Measurements from ENCODE around the gene FAM32A. TPM values are rescaled to one million over a fixed set of nuclear protein-coding genes. Genes with fewer than 3 reads are reported as not detected.

The FAM32A gene
- total RNA-seq, 1 experiment from 2014 or later = 113 TPM

GRCh38 chr19:16204005-16204294, 18.7 kb downstream of the FAM32A start:
- no peak for DNase-seq
- Histone ChIP-seq H3K9me3 (no peaks in the 10 kb centered on the region), H3K27me3 (replicated peaks; ENCODE audit: control insufficient read depth, insufficient read depth, low read length) (no peaks in the 10 kb centered on the region), H3K4me3 (ENCODE audit: low read depth, low read length) (no peak overlapping the region), H3K36me3 (ENCODE audit: control insufficient read depth, insufficient read depth, low read length) (peaks cover 6% of the 10 kb centered on the region), H3K4me1 (peaks cover 8% of the 10 kb centered on the region; the same call in 1 of the 2 replicates)
- intact Hi-C loops (cut with micrococcal nuclease; ENCODE audit: unreplicated experiment) = no loop called here
- H3K36me3 Mint-ChIP-seq (ENCODE audit: insufficient read depth, unreplicated experiment) = peaks cover 72% of the 10 kb centered on the region
- no peak overlapping the region for H3K4me3 Mint-ChIP-seq (ENCODE audit: unreplicated experiment)
- ChIA-PET POLR2A (no interaction called here), CTCF (no interaction called here)
- H3K27ac Mint-ChIP-seq (ENCODE audit: unreplicated experiment) = no peak overlapping the region
- no TSS peak for BruUV-seq (replicated peaks)
- H3K4me1 Mint-ChIP-seq (ENCODE audit: low read depth, unreplicated experiment) = peaks cover 7% of the 10 kb centered on the region
- no peak for TF ChIP-seq CTCF (IDR thresholded peaks at IDR 0.05; ENCODE audit: insufficient read depth in 1 of 2, low read depth in 1 of 2, low read length in 1 of 2, severe bottlenecking in 1 of 2, unreplicated experiment in 1 of 2)
- H3K27me3 Mint-ChIP-seq (ENCODE audit: insufficient read depth, unreplicated experiment) = no peaks in the 10 kb centered on the region
- no peaks in the 10 kb centered on the region for H3K9me3 Mint-ChIP-seq (ENCODE audit: unreplicated experiment)

GRCh38 chr19:16205205-16206045, 20.2 kb downstream of the FAM32A start:
- Histone ChIP-seq H3K9me3 (no peaks in the 10 kb centered on the region), H3K27me3 (replicated peaks; ENCODE audit: control insufficient read depth, insufficient read depth, low read length) (no peaks in the 10 kb centered on the region), H3K4me1 (no peaks in the 10 kb centered on the region), H3K36me3 (ENCODE audit: control insufficient read depth, insufficient read depth, low read length) (peaks cover 6% of the 10 kb centered on the region), H3K4me3 (ENCODE audit: low read depth, low read length) (no peak overlapping the region)
- TF ChIP-seq CTCF (IDR thresholded peaks at IDR 0.05; ENCODE audit: insufficient read depth in 1 of 2, low read depth in 1 of 2, low read length in 1 of 2, severe bottlenecking in 1 of 2, unreplicated experiment in 1 of 2) = no peak
- intact Hi-C loops (cut with micrococcal nuclease; ENCODE audit: unreplicated experiment) = no loop called here
- POLR2A ChIA-PET = interaction anchor here (0.6 kb wide), 2 partner anchors 49 to 184 kb away, joined by 4 to 14 read pairs; no protein-coding TSS in a partner anchor
- BruUV-seq (replicated peaks) = no TSS peak
- Mint-ChIP-seq H3K4me1 (ENCODE audit: low read depth, unreplicated experiment) (peaks cover under 1% of the 10 kb centered on the region), H3K27ac (ENCODE audit: unreplicated experiment) (no peak overlapping the region), H3K9me3 (ENCODE audit: unreplicated experiment) (no peaks in the 10 kb centered on the region), H3K36me3 (ENCODE audit: insufficient read depth, unreplicated experiment) (peaks cover 65% of the 10 kb centered on the region), H3K27me3 (ENCODE audit: insufficient read depth, unreplicated experiment) (no peaks in the 10 kb centered on the region), H3K4me3 (ENCODE audit: unreplicated experiment) (no peak overlapping the region)
- CTCF ChIA-PET = no interaction called here
- no peak for DNase-seq

GRCh38 chr19:16206046-16206605, 20.9 kb downstream of the FAM32A start:
- POLR2A ChIA-PET = interaction anchor here (0.7 kb wide), 1 partner anchor 21 kb away, joined by 4 read pairs; the partner anchor contains the start of gene FAM32A
- H3K36me3 Mint-ChIP-seq (ENCODE audit: insufficient read depth, unreplicated experiment) = peaks cover 69% of the 10 kb centered on the region
- TF ChIP-seq CTCF (IDR thresholded peaks at IDR 0.05; ENCODE audit: insufficient read depth in 1 of 2, low read depth in 1 of 2, low read length in 1 of 2, severe bottlenecking in 1 of 2, unreplicated experiment in 1 of 2) = no peak

More at GRCh38 chr19:16206046-16206605, 20.9 kb downstream of the FAM32A start:
- CTCF ChIA-PET = no interaction called here
- no peak for DNase-seq
- H3K27me3 Mint-ChIP-seq (ENCODE audit: insufficient read depth, unreplicated experiment) = no peaks in the 10 kb centered on the region
- Histone ChIP-seq H3K27me3 (replicated peaks; ENCODE audit: control insufficient read depth, insufficient read depth, low read length) (no peaks in the 10 kb centered on the region), H3K4me1 (no peaks in the 10 kb centered on the region), H3K4me3 (ENCODE audit: low read depth, low read length) (no peak overlapping the region), H3K36me3 (ENCODE audit: control insufficient read depth, insufficient read depth, low read length) (peaks cover 6% of the 10 kb centered on the region), H3K9me3 (no peaks in the 10 kb centered on the region)
- no peak overlapping the region for H3K4me3 Mint-ChIP-seq (ENCODE audit: unreplicated experiment)
- H3K9me3 Mint-ChIP-seq (ENCODE audit: unreplicated experiment) = no peaks in the 10 kb centered on the region
- intact Hi-C loops (cut with micrococcal nuclease; ENCODE audit: unreplicated experiment) = no loop called here
- no peaks in the 10 kb centered on the region for H3K4me1 Mint-ChIP-seq (ENCODE audit: low read depth, unreplicated experiment)
- BruUV-seq (replicated peaks) = no TSS peak
- peak overlapping the region; percentile 29 for H3K27ac Mint-ChIP-seq (ENCODE audit: unreplicated experiment)

Data from Caco-2 (cell line).